GM20000 (cell line): ENCODE data around the gene GNB5.

Source experiments
- DNase-seq: peaks from one replicate; pipeline ENCODE4 v3.0.0; 2012; ENCODE audit warnings: low spot score
- CTCF ChIP-seq: IDR thresholded peaks from 2 replicates; pipeline ENCODE4 v1.5.1; 2012; ENCODE audit warnings: mild to moderate bottlenecking, control low read depth; ENCODE audit errors: extremely low read depth, missing control alignments

GNB5 gene

GRCh38 chr15:52232327-52232726 lies 41.1 kb upstream of the GNB5 start:
- DNase-seq = peak; percentile 60
- no peak for TF ChIP-seq CTCF

- TF ChIP-seq CTCF = no peak
- no peak for DNase-seq
These were observed 38.9 kb upstream of the GNB5 start for GRCh38 chr15:52230073-52230472.

- DNase-seq = peak; percentile 35
- TF ChIP-seq CTCF = no peak
These were observed 37.7 kb upstream of the GNB5 start for GRCh38 chr15:52228921-52229320.

- TF ChIP-seq CTCF = peak; percentile 80
- peak; percentile 77 for DNase-seq
These were observed 36.3 kb upstream of the GNB5 start for GRCh38 chr15:52227456-52227855.

- TF ChIP-seq CTCF = no peak
- no peak for DNase-seq
These were observed 34.0 kb upstream of the GNB5 start for GRCh38 chr15:52225230-52225629.

GRCh38 chr15:52224211-52224610 lies 33.0 kb upstream of the GNB5 start:
- no peak for TF ChIP-seq CTCF
- no peak for DNase-seq

- DNase-seq = no peak
- TF ChIP-seq CTCF = no peak
These were observed 30.5 kb upstream of the GNB5 start for GRCh38 chr15:52221730-52222129.
